Left kidney (tissue), 2 donors: Measurements from ENCODE around the gene GABRD. TPM values are rescaled to one million over a fixed set of nuclear protein-coding genes. Genes with fewer than 3 reads are reported as not detected.

Experiments used
- DNase-seq: peaks from one replicate; pipeline ENCODE4 v3.0.0-alpha.2; 2013
- polyA plus RNA-seq: library from polyadenylated mRNA; unstranded; fragments of 120-200 nt; gene quantifications from one replicate; pipeline ENCODE4 v1.2.1, GENCODE V29; 2013; ENCODE audit not compliant: insufficient read length

GABRD gene
- polyA plus RNA-seq, 1 donor, result 2.1 TPM

GRCh38 chr1:2016123-2016522 is 3.0 kb upstream of the GABRD start:
- DNase-seq, result no peak

- DNase-seq, result no peak
Measured at GRCh38 chr1:2018217-2019171, 651 bp upstream of the GABRD start.

- no peak for DNase-seq
Measured at GRCh38 chr1:2019571-2020309, 595 bp downstream of the GABRD start.

- DNase-seq, result no peak
Measured at GRCh38 chr1:2020310-2020655, 1.1 kb downstream of the GABRD start.

GRCh38 chr1:2021550-2021949 is 2.4 kb downstream of the GABRD start:
- DNase-seq, result no peak

GRCh38 chr1:2022063-2022770 is 3.1 kb downstream of the GABRD start:
- no peak for DNase-seq

- no peak for DNase-seq
Measured at GRCh38 chr1:2023187-2023586, 4.0 kb downstream of the GABRD start.

- DNase-seq, result no peak
Measured at GRCh38 chr1:2024451-2024850, 5.3 kb downstream of the GABRD start.

- no peak for DNase-seq
Measured at GRCh38 chr1:2024887-2025286, 5.7 kb downstream of the GABRD start.

- DNase-seq, result no peak
Measured at GRCh38 chr1:2025491-2025981, 6.4 kb downstream of the GABRD start.

- no peak for DNase-seq
Measured at GRCh38 chr1:2027961-2028583, 8.9 kb downstream of the GABRD start.

- DNase-seq, result no peak
Measured at GRCh38 chr1:2028870-2029560, 9.9 kb downstream of the GABRD start.

- DNase-seq, result no peak
Measured at GRCh38 chr1:2029561-2029960, 10.4 kb downstream of the GABRD start.

- DNase-seq, result no peak
Measured at GRCh38 chr1:2030076-2030871, 11.1 kb downstream of the GABRD start.

GRCh38 chr1:2031546-2032540 is 12.7 kb downstream of the GABRD start:
- no peak for DNase-seq

GRCh38 chr1:2032737-2033136 is 13.6 kb downstream of the GABRD start:
- no peak for DNase-seq

- DNase-seq, result no peak
Measured at GRCh38 chr1:2033165-2033564, 14.0 kb downstream of the GABRD start.

GRCh38 chr1:2036287-2036686 is 17.1 kb downstream of the GABRD start:
- no peak for DNase-seq

GRCh38 chr1:2037314-2037979 is 18.3 kb downstream of the GABRD start:
- DNase-seq, result no peak
